Measurements from ENCODE around the gene PLA2G2F.

DNA sequence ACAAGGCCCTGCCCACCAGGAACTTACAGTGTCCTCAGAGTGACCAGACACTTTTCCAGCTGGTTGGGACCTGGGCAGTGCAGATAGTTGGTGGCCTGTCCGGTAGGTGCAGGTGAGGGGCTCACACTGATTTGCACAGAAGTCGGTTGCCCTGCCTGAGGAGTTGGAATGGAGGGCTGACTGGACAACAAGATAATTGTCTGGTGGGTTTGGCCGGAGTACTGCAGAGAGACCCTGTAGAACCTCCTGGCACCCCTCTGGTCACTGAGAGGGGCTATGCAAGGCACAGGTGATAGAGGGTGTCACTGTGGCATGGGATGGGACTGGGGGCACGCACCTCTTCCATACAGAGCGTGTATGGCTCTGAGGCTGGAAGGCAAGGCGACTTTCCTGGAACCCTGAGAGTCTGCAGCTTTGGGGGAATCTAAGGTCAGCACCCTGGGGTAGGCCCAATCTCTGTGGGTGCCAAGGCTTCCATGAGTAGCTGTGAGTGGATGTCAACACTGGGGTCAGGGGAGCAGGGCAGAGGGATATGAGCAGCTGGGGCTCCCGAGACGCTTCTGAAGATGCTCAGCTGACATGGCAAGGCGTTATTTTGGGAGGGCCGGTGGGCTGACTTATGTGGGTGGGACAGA is 12.2 kb upstream of the PLA2G2F start:
- no peak for TF ChIP-seq YY1 (IDR thresholded peaks at IDR 0.05; ENCODE audit: low read depth, low read length)
- TF ChIP-seq, protein P1, sequence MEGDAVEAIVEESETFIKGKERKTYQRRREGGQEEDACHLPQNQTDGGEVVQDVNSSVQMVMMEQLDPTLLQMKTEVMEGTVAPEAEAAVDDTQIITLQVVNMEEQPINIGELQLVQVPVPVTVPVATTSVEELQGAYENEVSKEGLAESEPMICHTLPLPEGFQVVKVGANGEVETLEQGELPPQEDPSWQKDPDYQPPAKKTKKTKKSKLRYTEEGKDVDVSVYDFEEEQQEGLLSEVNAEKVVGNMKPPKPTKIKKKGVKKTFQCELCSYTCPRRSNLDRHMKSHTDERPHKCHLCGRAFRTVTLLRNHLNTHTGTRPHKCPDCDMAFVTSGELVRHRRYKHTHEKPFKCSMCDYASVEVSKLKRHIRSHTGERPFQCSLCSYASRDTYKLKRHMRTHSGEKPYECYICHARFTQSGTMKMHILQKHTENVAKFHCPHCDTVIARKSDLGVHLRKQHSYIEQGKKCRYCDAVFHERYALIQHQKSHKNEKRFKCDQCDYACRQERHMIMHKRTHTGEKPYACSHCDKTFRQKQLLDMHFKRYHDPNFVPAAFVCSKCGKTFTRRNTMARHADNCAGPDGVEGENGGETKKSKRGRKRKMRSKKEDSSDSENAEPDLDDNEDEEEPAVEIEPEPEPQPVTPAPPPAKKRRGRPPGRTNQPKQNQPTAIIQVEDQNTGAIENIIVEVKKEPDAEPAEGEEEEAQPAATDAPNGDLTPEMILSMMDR (IDR thresholded peaks at IDR 0.05; ENCODE audit: control extremely low read depth in 1 of 3, insufficient read depth in 1 of 3, low read depth in 1 of 3, low read length in 3 of 3), result no peak
- no peak for TF ChIP-seq CEBPB (IDR thresholded peaks at IDR 0.05; ENCODE audit: low read depth, low read length)
- no peak for TF ChIP-seq POLR2A (IDR thresholded peaks at IDR 0.05; ENCODE audit: control extremely low read depth in 1 of 2, low read depth in 2 of 2, low read length in 2 of 2)
- TF ChIP-seq POLR2AphosphoS5 (IDR thresholded peaks at IDR 0.05; ENCODE audit: low read depth, low read length), result no peak
- no peak for TF ChIP-seq RBBP5 (IDR thresholded peaks at IDR 0.05; ENCODE audit: borderline replicate concordance, low read depth, low read length)
- TF ChIP-seq EZH2 (IDR thresholded peaks at IDR 0.05; ENCODE audit: low read depth, low read length, severe bottlenecking), result no peak
- no peak for TF ChIP-seq TEAD4 (IDR thresholded peaks at IDR 0.05; ENCODE audit: low read depth, low read length)
- no peak for TF ChIP-seq EP300 (IDR thresholded peaks at IDR 0.05; ENCODE audit: borderline replicate concordance in 1 of 2, low read depth in 2 of 2, low read length in 2 of 2)
- TF ChIP-seq BRCA1 (IDR thresholded peaks at IDR 0.05; ENCODE audit: low read depth, low read length), result no peak
- TF ChIP-seq NANOG (IDR thresholded peaks at IDR 0.05; ENCODE audit: insufficient read depth, low read depth, low read length, poor library complexity, severe bottlenecking), result no peak
- no peak for TF ChIP-seq TAF1 (IDR thresholded peaks at IDR 0.05; ENCODE audit: low read depth, low read length)
- TF ChIP-seq RNF2 (IDR thresholded peaks at IDR 0.05; ENCODE audit: borderline replicate concordance, low read depth, low read length, missing control alignments, poor library complexity, severe bottlenecking), result no peak
